HG03460 (cell line): ENCODE results near the gene APLP1.
"Not testable (repeated sequence)": the region's sequence is repeated elsewhere in the genome, so short reads cannot be mapped to it uniquely, and the experiment has no call there.

Source experiments
- ATAC-seq: cut with Tn5 transposase; IDR thresholded peaks from one replicate; pipeline ENCODE4 v1.9.1; 2021; ENCODE audit not compliant: unreplicated experiment

Gene APLP1

DNA sequence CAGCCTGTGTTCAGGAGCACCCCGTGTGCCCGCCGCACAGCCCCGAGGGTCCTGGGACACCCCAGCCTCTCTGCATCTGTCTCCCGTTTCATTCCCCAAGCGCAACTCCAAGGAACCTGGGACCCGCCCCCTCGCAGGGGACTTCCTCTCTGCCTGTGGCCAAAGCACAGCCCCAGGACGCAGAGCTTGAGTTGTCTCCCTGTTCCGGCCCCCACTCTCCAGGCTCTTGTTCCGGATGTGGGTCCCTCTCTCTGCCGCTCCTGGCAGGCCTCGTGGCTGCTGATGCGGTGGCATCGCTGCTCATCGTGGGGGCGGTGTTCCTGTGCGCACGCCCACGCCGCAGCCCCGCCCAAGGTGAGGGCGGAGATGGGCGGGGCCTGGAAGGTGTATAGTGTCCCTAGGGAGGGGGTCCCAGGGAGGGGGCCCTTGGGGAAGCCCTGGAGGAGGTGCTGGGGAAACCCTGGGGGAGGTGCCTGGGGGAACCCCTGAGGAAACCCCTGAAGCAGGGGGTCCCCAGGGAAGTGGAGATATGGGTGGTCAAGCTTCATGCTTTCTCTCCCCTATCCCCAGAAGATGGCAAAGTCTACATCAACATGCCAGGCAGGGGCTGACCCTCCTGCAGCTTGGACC is 35.3 kb downstream of the APLP1 start:
- ATAC-seq: peak; percentile 43

DNA sequence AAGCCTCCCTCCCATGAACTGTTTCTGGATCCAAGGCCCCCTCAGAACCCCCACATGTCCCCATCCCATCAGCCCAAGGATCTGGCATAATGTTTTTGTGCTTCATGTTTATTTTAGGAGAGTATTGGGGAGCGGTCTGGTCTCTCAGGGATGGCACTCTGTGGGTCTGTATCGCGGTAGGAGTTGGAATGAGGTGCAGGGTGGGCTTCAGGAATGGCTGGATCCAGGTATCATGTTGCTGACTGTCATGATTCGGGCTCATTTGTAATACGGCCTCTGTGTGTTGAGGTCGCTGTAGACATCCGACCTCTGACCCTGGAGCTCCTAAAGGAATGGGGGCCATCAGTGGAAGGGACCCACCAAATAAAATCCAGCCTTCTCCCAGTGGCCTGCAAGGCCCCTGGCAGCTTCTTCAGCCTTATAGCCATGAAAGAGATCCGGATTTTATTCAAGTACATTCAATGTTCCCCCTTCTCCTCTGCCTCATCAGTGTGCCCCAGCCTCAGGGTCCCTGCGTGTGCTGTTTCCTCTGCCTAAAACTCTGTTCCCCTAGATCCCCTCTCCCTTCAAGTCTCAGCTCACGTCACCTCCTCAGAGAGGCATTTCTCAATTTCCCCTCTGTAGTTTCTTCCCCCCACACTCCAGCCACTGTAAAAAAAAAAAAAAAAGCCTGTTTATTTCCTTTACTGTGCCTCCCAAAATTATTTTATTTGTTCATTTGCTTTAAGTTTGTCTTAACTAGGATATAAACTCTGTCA is 36.1 kb downstream of the APLP1 start:
- no peak for ATAC-seq

DNA sequence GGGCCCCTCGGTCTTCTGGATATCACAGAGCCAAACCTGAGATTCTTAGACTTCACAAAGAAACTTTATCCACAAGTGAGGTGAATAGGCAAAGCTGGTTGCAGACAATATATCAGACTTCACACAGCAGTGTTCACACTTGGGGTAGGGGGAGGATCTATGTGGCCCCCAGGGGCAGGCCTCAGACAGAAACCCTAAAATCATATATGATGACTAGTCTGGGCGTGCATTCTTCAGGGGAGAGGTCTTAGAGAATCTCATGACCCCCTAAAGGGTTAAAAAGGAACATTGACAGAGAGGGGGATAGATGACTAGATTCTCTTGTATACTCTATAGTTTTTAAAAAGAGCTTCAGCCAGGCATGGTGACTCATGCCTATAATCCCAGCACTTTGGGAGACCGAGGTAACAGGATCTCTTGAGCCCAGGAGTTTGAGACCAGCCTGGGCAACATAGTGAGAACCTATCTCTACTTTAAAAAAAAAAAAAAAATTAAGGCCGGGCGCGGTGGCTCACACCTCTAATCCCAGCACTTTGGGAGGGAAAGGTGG is 36.9 kb downstream of the APLP1 start:
- ATAC-seq: no peak

DNA sequence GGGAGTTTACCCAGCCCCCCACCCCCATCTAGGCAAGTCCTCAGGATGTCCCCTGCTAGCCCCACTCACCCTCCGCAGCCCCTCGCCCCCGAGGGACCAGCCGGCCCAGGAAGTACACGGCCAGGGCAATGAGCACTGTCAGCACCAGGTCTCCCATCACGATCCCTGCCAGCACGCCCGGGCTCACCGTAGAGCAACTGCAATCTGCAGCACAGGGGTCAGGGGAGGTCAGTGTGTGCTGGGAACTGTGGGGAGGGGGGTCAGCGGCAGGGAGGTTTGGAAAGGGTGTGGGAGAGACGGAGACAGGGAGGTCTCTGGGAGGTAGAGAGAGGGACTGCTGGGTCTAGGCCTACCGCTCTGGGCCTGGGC is 39.0 kb downstream of the APLP1 start:
- no peak for ATAC-seq

DNA sequence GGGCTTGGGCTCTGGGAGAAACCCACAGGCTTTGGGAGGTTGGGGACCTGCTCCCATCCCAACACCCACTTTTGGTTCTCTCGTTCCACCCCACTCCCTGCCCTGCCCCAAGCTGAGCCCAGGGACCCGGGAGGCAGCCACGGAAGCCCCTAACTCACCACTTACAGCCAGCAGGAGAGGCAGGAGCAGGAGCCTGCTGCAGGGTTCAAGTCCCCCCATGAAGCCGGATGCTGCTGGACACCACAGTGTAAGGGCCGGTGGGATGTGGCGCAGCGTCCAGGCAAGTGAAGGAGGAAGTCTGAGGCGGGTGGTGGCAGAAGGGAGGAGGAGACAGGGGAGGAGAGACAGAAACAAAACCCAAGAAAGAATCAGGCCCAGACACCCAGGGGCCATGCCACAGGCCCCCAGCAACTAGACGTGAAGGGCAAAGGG is 39.7 kb downstream of the APLP1 start, which contains the start of gene TYROBP:
TSS of gene TYROBP (minus strand) at position 286 of the 432 bp plus-strand sequence. CDS start at position 219, 67 bp downstream.
- no peak for ATAC-seq

DNA sequence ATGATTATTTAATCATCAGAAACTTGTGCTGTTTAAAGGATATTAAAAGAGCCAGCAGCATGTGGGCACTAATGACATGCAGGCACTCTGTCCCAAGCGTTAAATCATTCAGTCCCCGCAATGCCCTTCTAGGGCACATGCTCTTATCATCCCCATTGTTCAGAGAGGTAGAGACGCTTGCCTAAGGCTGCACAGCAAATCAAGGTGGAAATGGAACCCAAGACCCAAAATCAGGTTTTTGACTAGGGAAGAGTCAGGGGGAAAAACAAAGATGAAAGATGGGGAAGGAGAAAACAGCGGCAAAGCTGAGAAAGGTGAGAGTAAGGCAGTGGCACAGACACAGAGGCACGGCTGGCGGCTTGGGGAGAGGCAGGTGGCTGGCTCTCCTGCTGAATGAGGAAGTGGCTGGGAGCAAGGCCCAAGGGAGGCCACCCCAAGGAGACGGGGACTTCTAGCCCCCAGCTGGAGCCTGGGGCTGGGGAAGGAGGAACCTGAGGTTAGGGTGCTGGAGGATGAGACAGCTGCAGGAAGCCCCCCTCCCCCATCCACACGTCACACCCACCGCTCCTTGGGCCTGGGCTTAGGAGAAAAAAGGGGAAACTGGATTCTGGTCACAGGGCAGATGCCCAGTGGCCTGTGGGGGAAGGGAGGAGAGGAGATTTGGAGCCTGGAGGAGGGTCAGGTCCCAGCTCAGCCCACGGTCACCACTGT is 40.8 kb downstream of the APLP1 start:
- ATAC-seq: peak; percentile 46

DNA sequence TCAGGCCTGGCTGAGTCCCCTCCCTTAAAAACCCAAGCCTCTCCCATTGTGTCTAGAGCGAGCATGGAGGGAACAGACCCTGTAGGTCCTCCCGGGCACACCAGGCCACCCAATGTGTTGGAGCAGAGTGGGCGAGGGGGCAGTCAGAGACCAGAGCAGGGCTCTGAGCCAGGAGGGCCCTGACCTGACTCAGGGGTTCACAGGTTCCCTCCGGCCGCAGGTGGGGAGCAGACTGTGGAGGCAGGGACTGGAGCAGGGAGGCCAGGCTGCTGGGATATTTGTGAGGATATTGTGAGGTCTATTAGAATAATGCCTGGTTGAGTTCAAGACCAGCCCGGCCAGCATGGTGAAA is 41.3 kb downstream of the APLP1 start:
- no peak for ATAC-seq

DNA sequence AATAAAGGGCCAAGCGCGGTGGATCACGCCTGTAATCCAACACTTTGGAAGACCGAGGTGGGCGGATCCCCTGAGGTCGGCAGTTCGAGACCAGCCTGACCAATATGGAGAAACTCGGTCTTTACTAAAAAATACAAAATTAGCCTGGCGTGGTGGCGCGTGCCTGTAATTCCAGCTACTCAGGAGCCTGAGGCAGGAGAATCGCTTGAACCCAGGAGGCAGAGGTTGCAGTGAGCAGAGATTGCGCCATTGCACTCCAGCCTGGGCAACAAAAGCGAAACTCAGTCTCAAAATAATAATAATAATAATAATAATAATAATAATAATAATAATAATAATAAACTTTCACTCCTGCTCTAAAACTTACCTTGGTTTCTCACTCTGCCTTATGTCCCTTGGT is 42.0 kb downstream of the APLP1 start:
- ATAC-seq: not testable (repeated sequence)

DNA sequence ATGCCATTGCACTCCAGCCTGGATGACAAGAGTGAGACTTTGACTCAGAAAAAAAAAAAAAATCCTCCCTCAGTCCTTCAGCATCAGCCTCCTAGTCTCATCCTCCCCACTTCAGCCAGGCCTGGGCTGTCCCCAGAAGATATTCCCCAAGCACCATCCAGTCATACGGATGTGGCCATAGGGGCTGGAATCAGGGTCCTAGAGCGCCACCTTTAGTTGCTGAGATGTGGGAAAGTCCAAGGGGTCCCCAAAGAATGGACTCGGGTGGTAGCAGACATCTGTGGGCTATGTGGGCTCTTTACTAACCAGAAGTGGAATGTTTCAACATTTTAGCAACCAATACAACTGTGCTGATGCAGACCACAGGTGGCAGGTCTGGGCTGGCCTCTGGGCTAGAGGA is 42.8 kb downstream of the APLP1 start:
- ATAC-seq: no peak

DNA sequence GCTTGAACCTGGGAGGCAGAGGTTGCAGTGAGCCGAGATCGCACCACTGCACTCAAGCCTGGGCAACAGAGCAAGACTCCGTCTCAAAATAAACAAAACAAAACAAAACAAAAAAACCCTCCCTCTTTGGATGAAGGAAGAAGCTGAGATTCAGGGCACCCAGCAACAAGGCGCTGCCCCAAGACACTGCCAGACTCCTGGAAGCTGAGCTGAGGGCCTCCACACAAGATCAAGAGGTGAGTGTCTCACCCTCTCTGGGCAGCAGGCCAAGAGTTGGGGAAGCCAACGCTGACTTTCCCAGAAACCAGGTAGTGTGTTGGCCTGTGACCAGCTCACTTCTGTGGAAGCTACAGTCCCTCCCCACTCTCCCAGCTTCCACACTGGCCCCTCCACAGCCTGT is 43.4 kb downstream of the APLP1 start:
- ATAC-seq: no peak

DNA sequence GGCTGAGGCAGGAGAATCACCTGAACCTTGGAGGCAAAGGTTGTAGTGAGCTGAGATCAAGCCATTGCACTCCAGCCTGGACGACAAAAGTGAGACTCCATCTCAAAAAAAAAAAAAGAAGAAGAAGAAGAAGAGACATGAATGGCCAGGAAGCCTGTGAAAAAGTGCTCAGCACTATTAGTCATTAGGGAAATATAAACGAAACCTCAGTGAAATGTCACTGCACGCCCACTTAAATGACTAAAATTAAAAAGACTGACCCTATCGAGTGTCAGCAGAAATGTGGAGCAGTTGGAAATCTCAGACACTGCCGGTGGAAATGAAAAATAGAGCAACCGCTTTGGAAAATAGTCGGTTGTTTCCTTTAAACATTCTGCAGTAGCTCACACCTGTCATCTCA is 45.2 kb downstream of the APLP1 start:
- no peak for ATAC-seq

DNA sequence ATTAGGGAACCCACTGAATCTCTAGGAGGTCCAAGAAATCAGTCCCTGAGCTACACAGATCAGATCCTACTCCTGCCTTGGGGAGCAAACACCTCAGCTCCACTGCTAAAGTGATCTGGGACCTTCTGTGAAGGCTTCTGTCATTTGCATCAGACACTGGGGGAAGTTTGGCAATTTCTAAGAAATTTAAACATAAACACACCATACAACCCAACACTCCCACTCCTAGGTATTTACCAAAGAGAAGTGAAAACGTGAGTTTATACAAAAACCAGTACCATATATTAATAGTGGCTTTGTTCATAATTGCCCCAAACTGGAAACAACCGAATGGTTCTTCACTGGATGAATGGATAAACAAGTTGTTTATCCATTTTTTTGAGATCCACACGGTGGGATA is 47.1 kb downstream of the APLP1 start:
- no peak for ATAC-seq

DNA sequence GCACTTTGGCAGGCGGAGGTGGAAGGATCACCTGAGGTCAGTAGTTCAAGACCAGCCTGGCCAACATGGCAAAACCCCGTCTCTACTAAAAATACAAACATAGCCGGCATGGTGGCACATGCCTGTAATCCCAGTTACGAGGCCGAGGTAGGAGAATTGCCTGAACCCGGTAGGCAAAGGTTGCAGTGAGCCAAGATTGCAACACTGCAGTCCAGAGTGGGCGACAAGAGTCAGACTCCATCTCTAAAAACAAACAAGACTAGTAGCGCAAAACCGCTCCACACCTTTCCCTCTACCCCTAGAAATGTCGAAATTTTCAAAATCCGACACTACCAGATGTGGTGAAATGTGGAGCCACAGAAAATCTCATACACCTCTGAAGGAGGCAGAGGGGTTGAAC is 50.9 kb downstream of the APLP1 start:
- ATAC-seq: no peak

DNA sequence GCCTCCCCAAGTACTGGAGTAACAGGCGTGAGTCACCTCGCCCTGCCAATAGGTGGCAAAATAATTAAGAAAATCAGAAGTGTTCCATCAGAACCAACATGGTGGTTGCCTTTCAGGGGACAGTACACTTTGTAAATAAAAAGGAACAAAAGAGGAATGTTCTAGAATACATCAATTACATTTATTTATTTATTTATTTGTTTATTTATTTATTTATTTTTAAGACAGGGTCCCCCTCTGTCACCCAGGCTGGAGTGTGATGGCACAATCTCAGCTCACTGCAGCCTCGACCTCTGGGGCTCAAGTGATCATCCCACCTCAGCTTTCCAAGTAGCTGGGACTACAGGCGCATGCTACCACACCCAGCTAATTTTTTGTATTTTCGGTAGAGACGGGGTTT is 52.6 kb downstream of the APLP1 start:
- no peak for ATAC-seq

DNA sequence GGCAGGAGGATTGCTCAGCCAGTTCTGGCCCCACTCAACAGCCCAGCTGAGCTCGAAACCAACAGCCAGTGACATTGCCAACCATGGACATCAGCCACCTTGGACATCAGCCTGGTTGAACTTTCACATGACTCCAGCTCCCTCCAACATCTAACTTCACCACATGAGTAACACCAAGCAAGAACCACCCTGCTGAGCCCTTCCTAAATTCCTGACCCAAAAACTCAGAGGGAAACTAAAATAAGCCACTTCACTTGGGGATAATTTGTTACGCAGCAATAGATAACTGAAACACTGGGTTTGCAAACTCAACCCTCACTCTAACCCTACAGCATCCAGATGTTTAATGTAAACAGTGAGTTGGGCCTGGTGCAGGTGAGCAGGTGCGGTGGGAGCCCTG is 57.1 kb downstream of the APLP1 start:
- no peak for ATAC-seq

DNA sequence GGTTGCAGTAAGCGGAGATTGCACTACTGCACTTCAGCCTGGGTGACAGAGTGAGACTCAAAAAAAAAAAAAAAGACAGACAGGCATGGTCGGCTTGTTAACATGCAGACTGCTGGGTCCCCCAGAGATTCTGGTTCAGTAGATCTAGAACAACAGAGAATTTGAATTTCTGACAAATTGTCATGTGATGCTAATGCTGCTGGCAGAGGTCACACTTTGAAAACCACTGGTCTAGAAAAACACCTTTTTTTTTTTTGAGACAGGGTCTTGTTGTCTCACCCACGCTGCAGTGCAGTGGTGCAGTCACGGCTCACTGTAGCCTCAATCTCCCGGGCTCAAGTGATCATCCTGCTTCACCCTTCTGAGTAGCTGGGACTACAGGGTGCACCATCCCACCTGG is 60.1 kb downstream of the APLP1 start:
- ATAC-seq: no peak
